Measurements from ENCODE around the gene NAA60. TPM values are rescaled to one million over a fixed set of nuclear protein-coding genes. Genes with fewer than 3 reads are reported as not detected.

Gene NAA60
- total and polyA plus RNA-seq, 2 of the 13 experiments (the other 11 are each of a cell fraction or from before 2014, with no cell fraction given), result 14.7 to 32.0 TPM

DNA sequence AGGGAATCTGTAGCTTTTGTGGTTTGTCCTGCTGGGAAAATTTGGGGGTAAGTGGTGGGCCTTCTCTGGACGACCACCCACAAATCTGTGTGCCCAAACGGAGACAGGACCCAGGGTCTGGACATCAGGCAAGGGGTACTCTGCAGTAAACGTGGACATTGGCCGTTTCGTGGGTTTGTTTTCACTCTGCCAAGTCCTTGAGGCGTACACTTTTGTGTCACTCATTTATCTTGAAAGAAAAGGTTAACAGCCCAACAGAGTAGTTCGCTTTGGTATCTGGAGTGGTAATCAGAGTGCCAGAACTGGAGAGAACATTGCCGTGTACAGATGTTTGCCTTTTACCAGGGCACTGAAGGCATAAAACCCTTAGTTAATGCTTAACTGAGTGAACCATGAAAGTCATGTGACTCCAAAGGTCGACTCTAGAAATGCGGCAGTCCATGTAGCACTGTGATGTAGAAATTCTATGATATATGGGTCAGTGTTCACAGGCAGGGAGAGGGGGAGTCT is 15.4 kb downstream of the NAA60 start (continued):
- TF ChIP-seq, protein P1, sequence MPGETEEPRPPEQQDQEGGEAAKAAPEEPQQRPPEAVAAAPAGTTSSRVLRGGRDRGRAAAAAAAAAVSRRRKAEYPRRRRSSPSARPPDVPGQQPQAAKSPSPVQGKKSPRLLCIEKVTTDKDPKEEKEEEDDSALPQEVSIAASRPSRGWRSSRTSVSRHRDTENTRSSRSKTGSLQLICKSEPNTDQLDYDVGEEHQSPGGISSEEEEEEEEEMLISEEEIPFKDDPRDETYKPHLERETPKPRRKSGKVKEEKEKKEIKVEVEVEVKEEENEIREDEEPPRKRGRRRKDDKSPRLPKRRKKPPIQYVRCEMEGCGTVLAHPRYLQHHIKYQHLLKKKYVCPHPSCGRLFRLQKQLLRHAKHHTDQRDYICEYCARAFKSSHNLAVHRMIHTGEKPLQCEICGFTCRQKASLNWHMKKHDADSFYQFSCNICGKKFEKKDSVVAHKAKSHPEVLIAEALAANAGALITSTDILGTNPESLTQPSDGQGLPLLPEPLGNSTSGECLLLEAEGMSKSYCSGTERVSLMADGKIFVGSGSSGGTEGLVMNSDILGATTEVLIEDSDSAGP (CRISPR knock-in tag; IDR thresholded peaks at IDR 0.05; ENCODE audit: borderline replicate concordance), result no peak
- TF ChIP-seq MYC (CRISPR knock-in tag; IDR thresholded peaks at IDR 0.05; ENCODE audit: borderline replicate concordance) (no peak), ZNF180 (CRISPR knock-in tag; IDR thresholded peaks at IDR 0.05; ENCODE audit: borderline replicate concordance, low read depth) (no peak), FOXK2 (IDR thresholded peaks at IDR 0.05) (no peak), ZFP41 (CRISPR knock-in tag; IDR thresholded peaks at IDR 0.05; ENCODE audit: borderline replicate concordance) (no peak), ZNF337 (CRISPR knock-in tag; IDR thresholded peaks at IDR 0.05; ENCODE audit: borderline replicate concordance, low read depth) (peak; percentile 88; the same call in 1 of the 2 replicates), KLF9 (CRISPR knock-in tag; IDR thresholded peaks at IDR 0.05; ENCODE audit: low read depth) (no peak), ZMYM4 (CRISPR knock-in tag; IDR thresholded peaks at IDR 0.05) (no peak), ZSCAN5A (CRISPR knock-in tag; IDR thresholded peaks at IDR 0.05; ENCODE audit: borderline replicate concordance) (no peak), SIN3A (IDR thresholded peaks at IDR 0.05; ENCODE audit: borderline replicate concordance, low read depth, low read length) (peak; percentile 78; the same call in 1 of the 2 replicates), BATF2 (CRISPR knock-in tag; IDR thresholded peaks at IDR 0.05) (no peak), ZNF160 (CRISPR knock-in tag; IDR thresholded peaks at IDR 0.05) (no peak), RARA (CRISPR knock-in tag; IDR thresholded peaks at IDR 0.05) (peak; percentile 30), ISL2 (CRISPR knock-in tag; IDR thresholded peaks at IDR 0.05) (no peak), SP140L (CRISPR knock-in tag; IDR thresholded peaks at IDR 0.05; ENCODE audit: borderline replicate concordance) (no peak), ZNF629 (CRISPR knock-in tag; conservative IDR thresholded peaks at IDR 0.05) (no peak), IKZF5 (CRISPR knock-in tag; IDR thresholded peaks at IDR 0.05) (no peak), HHEX (CRISPR knock-in tag; IDR thresholded peaks at IDR 0.05) (no peak), PAX8 (CRISPR knock-in tag; IDR thresholded peaks at IDR 0.05; ENCODE audit: borderline replicate concordance) (no peak)
- TF ChIP-seq, protein P2, sequence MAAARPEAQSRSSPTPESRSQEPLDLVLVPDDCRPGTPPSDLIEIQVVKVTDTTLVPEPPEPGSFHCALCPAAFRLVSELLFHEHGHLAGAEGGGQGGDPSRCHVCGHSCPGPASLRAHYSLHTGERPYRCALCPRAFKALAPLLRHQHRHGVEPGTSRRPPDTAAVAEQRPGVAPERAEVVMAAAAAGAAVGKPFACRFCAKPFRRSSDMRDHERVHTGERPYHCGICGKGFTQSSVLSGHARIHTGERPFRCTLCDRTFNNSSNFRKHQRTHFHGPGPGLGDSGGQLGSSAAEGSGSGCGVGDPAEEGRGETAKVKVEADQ (CRISPR knock-in tag; IDR thresholded peaks at IDR 0.05; ENCODE audit: borderline replicate concordance), result no peak
- TF ChIP-seq, protein P3, sequence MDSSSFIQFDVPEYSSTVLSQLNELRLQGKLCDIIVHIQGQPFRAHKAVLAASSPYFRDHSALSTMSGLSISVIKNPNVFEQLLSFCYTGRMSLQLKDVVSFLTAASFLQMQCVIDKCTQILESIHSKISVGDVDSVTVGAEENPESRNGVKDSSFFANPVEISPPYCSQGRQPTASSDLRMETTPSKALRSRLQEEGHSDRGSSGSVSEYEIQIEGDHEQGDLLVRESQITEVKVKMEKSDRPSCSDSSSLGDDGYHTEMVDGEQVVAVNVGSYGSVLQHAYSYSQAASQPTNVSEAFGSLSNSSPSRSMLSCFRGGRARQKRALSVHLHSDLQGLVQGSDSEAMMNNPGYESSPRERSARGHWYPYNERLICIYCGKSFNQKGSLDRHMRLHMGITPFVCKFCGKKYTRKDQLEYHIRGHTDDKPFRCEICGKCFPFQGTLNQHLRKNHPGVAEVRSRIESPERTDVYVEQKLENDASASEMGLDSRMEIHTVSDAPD (CRISPR knock-in tag; IDR thresholded peaks at IDR 0.05), result peak; percentile 98
